Prostate gland (tissue), 2 donors: ENCODE measurements around the gene CDKL1.

Experiments
- CTCF ChIP-seq, 4 experiments: fragments of 200-600 bp in 2 of 4; fragments of 450-650 bp in 2 of 4; sonication (generic) in 2 of 4; IDR thresholded peaks; 1 replicate in 3 of 4; 2 replicates in 1 of 4; pipeline ENCODE4 v1.5.1; 2016 to 2019; ENCODE audit warnings: antibody characterized with exemption in 4 of 4, mild to moderate bottlenecking in 2 of 4, moderate library complexity in 2 of 4
- POLR2AphosphoS5 ChIP-seq: sonication (generic); formaldehyde crosslinking; IDR thresholded peaks from one replicate; pipeline ENCODE4 v1.6.1; 2017; ENCODE audit warnings: antibody characterized with exemption

GRCh38 chr14:50375760-50376159, 20.9 kb downstream of the CDKL1 start:
- TF ChIP-seq CTCF (IDR thresholded peaks at IDR 0.05) (no peak), POLR2AphosphoS5 (no peak)
